A549 (cell line): ENCODE results near the gene KLK7.

Experiments
- CHD2 ChIP-seq: fragments of 150-350 bp; IDR thresholded peaks from 2 replicates; pipeline ENCODE4 v1.6.1; 2014; ENCODE audit warnings: low read length; ENCODE audit not compliant: partially characterized antibody
- HDAC2 ChIP-seq: fragments of 200-600 bp; sonication (generic); IDR thresholded peaks from 2 replicates; pipeline ENCODE4 v1.6.1; 2016
- MYC ChIP-seq: IDR thresholded peaks from 2 replicates; pipeline ENCODE4 v1.6.1; 2012; ENCODE audit warnings: mild to moderate bottlenecking, inconsistent platforms, low read length, improper control_type of control experiment, borderline replicate concordance
- POLR2A ChIP-seq: IDR thresholded peaks from 2 replicates; pipeline ENCODE4 v1.6.1; 2012; ENCODE audit warnings: mild to moderate bottlenecking, low read length
- POLR2AphosphoS2 ChIP-seq: conservative IDR thresholded peaks from 2 replicates; pipeline ENCODE4 v1.6.1; 2012; ENCODE audit warnings: low read length, improper control_type of control experiment, inconsistent platforms
- RAD21 ChIP-seq, 2 experiments: fragments of >200 bp in 1 of 2; sonication (Bioruptor Twin) in 1 of 2; formaldehyde crosslinking in 1 of 2; IDR thresholded peaks in 1 of 2; conservative IDR thresholded peaks in 1 of 2; 2 replicates in 1 of 2; 3 replicates in 1 of 2; pipeline ENCODE4 v1.6.1; 2012 to 2018; ENCODE audit warnings: inconsistent platforms in 1 of 2
- RFX5 ChIP-seq: fragments of 450-650 bp; IDR thresholded peaks from 2 replicates; pipeline ENCODE4 v1.7.1; 2014; ENCODE audit warnings: antibody characterized with exemption, mild to moderate bottlenecking, moderate library complexity
- TP53 ChIP-seq: fragments of 250-450 bp; sonication (Bioruptor Pico); IDR thresholded peaks from 2 replicates; pipeline ENCODE4 v1.5.0; 2021; ENCODE audit warnings: mild to moderate bottlenecking, moderate library complexity
- TF ChIP-seq, protein P1 (sequence below): IDR thresholded peaks from 2 replicates; pipeline ENCODE4 v1.6.1; 2012
- TF ChIP-seq, protein P2 (sequence below): fragments of >200 bp; sonication (Bioruptor Twin); formaldehyde crosslinking; IDR thresholded peaks from 3 replicates; pipeline ENCODE4 v1.5.1; 2016
- TF ChIP-seq, protein P3 (sequence below): IDR thresholded peaks from 2 replicates; pipeline ENCODE4 v1.6.1; 2012; ENCODE audit warnings: low read depth, borderline replicate concordance

DNA sequence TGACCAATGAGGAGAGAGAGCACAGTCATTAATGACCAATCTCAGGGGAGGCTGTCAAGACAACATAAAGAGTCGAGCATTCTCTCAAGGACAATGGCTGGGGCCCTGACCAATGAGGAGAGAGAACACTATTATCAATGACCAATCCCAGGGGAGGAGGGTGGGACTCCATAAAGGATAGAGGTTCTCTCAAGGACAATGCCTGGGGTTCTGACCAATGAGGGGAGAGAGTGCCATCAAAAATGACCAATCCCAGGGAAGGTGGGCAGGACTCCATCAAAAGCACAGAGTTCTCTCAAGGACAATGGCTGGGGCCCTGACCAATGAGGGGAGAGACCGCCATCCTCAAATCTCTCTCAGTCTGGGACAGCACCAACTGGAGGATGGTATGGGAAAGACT, 46.0 kb upstream of the KLK7 start:
- TF ChIP-seq TP53 (CRISPR knock-in tag): no peak
- TF ChIP-seq, protein P1, sequence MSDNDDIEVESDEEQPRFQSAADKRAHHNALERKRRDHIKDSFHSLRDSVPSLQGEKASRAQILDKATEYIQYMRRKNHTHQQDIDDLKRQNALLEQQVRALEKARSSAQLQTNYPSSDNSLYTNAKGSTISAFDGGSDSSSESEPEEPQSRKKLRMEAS: no peak
- TF ChIP-seq, protein P2, sequence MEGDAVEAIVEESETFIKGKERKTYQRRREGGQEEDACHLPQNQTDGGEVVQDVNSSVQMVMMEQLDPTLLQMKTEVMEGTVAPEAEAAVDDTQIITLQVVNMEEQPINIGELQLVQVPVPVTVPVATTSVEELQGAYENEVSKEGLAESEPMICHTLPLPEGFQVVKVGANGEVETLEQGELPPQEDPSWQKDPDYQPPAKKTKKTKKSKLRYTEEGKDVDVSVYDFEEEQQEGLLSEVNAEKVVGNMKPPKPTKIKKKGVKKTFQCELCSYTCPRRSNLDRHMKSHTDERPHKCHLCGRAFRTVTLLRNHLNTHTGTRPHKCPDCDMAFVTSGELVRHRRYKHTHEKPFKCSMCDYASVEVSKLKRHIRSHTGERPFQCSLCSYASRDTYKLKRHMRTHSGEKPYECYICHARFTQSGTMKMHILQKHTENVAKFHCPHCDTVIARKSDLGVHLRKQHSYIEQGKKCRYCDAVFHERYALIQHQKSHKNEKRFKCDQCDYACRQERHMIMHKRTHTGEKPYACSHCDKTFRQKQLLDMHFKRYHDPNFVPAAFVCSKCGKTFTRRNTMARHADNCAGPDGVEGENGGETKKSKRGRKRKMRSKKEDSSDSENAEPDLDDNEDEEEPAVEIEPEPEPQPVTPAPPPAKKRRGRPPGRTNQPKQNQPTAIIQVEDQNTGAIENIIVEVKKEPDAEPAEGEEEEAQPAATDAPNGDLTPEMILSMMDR: no peak
- no peak for TF ChIP-seq POLR2A
- no peak for TF ChIP-seq POLR2AphosphoS2
- TF ChIP-seq MYC: no peak
- TF ChIP-seq, protein P3, sequence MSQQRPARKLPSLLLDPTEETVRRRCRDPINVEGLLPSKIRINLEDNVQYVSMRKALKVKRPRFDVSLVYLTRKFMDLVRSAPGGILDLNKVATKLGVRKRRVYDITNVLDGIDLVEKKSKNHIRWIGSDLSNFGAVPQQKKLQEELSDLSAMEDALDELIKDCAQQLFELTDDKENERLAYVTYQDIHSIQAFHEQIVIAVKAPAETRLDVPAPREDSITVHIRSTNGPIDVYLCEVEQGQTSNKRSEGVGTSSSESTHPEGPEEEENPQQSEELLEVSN: no peak
- no peak for TF ChIP-seq HDAC2
- no peak for TF ChIP-seq RAD21 (conservative IDR thresholded peaks at IDR 0.05 in 1 of 2, IDR thresholded peaks at IDR 0.05 in 1 of 2)
- TF ChIP-seq CHD2: no peak
- no peak for TF ChIP-seq RFX5
